ENCODE results near the gene ATP8A2.
"Not testable (repeated sequence)": the region's sequence is repeated elsewhere in the genome, so short reads cannot be mapped to it uniquely, and the experiment has no call there.

Gene ATP8A2

GRCh38 chr13:26058704-26059103 is 686.9 kb downstream of the ATP8A2 start:
- no peak for DNase-seq

GRCh38 chr13:26060357-26060756 is 688.6 kb downstream of the ATP8A2 start:
- no peak for DNase-seq

GRCh38 chr13:26061256-26061655 is 689.5 kb downstream of the ATP8A2 start:
- DNase-seq = no peak

DNA sequence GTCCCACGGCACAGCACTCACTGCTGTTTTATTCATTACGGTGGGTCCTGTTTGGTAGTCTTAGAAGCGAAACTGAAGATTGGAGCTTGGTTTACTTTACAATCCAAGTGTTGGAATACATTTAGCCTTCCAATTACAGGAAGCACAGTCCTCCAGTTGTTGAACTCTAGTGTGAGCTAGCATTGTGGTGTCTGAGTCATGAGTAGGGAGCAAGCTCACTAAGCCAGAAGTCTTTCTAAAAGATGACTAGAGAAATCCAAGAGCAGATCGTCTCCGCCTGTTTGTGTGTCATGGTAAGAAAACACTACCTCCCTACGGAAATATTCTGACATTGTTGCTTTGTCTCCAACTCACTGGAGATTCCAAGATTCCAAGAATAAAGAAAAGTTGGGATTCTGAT is 690.2 kb downstream of the ATP8A2 start:
- no peak for DNase-seq

- peak; percentile 23 for DNase-seq
Measured at GRCh38 chr13:26062853-26063444, 691.2 kb downstream of the ATP8A2 start.

DNA sequence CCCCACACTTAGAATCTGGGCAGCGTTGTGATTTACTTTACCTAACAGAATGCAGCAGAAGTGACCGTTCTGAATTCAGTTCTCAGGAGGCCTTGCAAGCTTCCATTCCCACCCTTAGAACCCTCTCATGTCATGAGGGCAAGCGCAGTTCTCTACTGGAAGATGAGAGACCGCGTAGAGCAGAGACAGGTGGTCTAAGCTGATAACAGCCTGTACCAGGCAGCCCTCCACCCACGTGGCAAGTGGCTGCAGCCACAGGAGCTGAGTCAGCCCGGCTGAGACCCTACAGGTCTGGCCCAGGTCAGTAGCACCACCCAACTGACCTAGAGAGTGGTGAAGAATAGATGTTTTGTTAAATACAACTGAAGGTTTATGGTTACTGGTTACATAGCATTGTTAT is 694.7 kb downstream of the ATP8A2 start:
- not testable (repeated sequence) for DNase-seq

DNA sequence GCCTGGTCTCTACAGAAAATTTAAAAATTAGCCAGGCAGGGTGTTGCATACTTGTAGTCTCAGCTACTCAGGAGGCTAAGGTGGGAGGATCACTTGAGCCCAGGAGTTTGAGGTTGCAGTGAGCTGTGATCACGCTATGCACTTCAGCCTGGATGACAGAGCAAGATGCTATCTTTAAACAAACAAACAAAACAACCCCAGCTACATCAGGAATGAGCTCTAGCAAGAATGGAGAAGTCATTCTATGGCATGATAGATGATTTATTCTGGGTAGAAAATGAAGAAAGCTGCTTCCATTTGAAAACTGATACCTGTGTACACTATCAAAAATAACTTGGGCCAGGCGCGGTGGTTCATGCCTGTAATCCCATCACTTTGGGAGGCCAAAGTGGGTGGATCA is 695.8 kb downstream of the ATP8A2 start:
- no peak for DNase-seq

DNA sequence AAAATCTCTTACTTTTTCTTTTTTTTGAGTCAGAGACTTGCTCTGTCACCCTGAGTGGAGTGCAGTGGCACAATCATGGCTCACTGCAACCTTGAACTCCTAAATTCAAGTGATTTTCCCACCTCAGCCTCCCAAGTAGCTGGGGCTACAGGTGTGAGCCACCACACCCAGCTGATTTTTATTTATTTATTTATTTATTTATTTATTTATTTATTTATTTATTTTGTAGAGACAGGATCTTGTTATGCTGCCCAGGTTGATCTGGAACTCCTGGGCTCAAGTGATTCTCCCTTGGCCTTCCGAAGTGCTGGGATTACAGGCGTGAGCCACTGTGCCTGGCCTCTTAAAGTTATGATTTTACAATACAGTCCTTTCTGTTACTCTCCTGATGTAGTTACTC is 696.6 kb downstream of the ATP8A2 start:
- DNase-seq = not testable (repeated sequence)

- not testable (repeated sequence) for DNase-seq
Measured at GRCh38 chr13:26069642-26070041, 697.9 kb downstream of the ATP8A2 start.

DNA sequence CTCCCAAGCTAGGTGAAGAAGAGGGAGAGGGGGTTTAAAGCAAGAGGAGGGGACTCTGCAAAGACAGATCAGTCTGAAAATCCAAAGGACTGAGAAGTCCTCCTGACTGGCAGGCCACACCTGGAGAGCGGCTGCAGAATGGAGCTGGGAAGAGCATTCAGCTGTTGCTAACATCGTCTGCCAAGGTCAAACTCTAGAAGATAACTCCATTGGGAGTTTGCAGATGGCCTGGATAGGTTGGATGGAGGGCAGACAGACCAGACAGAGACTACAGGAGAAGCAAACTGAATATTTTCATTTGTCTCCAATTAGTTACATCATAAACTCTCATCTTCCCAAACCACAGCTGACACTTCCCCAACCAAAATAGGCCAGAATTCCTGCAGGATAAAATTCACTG is 699.9 kb downstream of the ATP8A2 start:
- DNase-seq = no peak

- DNase-seq = not testable (repeated sequence)
Measured at GRCh38 chr13:26072335-26072734, 700.6 kb downstream of the ATP8A2 start.

DNA sequence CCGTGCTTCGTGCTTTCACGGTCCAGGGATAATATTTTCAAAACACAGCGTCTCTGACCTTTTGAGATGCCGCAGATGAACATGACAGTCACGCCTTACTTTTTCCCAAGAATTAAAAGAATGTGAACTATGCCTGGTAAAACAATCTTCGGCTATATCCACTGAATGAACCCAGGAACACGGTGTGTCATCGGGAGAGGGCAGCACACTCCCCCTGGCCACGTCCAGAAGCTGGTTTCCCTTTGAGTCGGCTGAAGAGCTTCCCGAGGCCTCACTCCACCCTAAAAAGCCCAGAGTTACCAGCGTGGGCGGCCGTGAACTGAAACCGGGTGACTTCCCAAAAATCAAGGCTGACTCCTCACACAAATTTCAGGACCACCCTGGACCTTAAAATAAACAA is 702.9 kb downstream of the ATP8A2 start:
- no peak for DNase-seq
